Breast epithelium (tissue), 3 donors: ENCODE data around the gene TRIM63.

Experiments used
- POLR2AphosphoS5 ChIP-seq, 3 donors: sonication (generic); formaldehyde crosslinking; IDR thresholded peaks; one replicate each; pipeline ENCODE4 v1.6.1; 2017; ENCODE audit warnings: antibody characterized with exemption in 3 of 3
- TF ChIP-seq, protein P1 (sequence below), 3 donors: fragments of 450-650 bp; IDR thresholded peaks; one replicate each; pipeline ENCODE4 v1.5.1; 2016 to 2017; ENCODE audit warnings: antibody characterized with exemption in 3 of 3, mild to moderate bottlenecking in 3 of 3, moderate library complexity in 3 of 3

DNA sequence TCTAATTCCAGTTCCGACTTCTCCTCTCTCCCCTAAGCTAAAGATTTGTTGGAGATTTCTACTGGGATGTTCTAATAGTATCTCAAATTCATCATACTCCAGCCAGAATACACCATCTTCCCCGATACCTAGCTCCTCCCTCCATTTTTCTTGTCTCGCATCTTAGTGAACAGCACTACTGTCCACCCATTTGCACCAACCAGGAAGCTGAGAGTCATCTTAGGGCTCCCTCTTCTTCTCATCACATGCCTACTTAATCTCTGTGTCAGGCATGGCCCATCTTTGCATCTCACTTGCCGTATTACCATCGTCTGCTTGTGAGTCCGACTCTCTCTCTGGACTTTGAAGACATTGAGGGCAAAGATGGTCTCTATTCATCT is 3.5 kb upstream of the TRIM63 start:
- TF ChIP-seq, protein P1, sequence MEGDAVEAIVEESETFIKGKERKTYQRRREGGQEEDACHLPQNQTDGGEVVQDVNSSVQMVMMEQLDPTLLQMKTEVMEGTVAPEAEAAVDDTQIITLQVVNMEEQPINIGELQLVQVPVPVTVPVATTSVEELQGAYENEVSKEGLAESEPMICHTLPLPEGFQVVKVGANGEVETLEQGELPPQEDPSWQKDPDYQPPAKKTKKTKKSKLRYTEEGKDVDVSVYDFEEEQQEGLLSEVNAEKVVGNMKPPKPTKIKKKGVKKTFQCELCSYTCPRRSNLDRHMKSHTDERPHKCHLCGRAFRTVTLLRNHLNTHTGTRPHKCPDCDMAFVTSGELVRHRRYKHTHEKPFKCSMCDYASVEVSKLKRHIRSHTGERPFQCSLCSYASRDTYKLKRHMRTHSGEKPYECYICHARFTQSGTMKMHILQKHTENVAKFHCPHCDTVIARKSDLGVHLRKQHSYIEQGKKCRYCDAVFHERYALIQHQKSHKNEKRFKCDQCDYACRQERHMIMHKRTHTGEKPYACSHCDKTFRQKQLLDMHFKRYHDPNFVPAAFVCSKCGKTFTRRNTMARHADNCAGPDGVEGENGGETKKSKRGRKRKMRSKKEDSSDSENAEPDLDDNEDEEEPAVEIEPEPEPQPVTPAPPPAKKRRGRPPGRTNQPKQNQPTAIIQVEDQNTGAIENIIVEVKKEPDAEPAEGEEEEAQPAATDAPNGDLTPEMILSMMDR (IDR thresholded peaks at IDR 0.05): no peak
- no peak for TF ChIP-seq POLR2AphosphoS5 (IDR thresholded peaks at IDR 0.05)
